ENCODE measurements around the gene ACTG2.
"Not testable (repeated sequence)": the region's sequence is repeated elsewhere in the genome, so short reads cannot be mapped to it uniquely, and the experiment has no call there.

ACTG2 gene

GRCh38 chr2:73892631-73893329 is at the start of gene ACTG2:
Gene ACTG2 (plus strand): TSS chr2:73893008. CDS start chr2:73901312, 8,304 bp downstream.
- DNase-seq = no peak

GRCh38 chr2:73844087-73844486 is 48.7 kb upstream of the ACTG2 start:
- no peak for DNase-seq

GRCh38 chr2:73850009-73850408 is 42.8 kb upstream of the ACTG2 start:
- DNase-seq = no peak

- peak in 1 of 2 experiments; percentile 41 for DNase-seq
These were observed 41.5 kb upstream of the ACTG2 start for GRCh38 chr2:73851274-73851673.

- no peak for DNase-seq
These were observed 40.8 kb upstream of the ACTG2 start for GRCh38 chr2:73852020-73852419.

GRCh38 chr2:73855526-73855925 is 37.3 kb upstream of the ACTG2 start:
- no peak for DNase-seq

GRCh38 chr2:73856214-73856613 is 36.6 kb upstream of the ACTG2 start:
- no peak for DNase-seq

- DNase-seq = no peak
These were observed 32.9 kb upstream of the ACTG2 start for GRCh38 chr2:73859721-73860586.

- DNase-seq = peak; percentile 10 to 25
These were observed 29.8 kb upstream of the ACTG2 start for GRCh38 chr2:73862987-73863386.

GRCh38 chr2:73868204-73868978 is 24.4 kb upstream of the ACTG2 start:
- DNase-seq = no peak

- no peak for DNase-seq
These were observed 22.7 kb upstream of the ACTG2 start for GRCh38 chr2:73870084-73870483.

GRCh38 chr2:73877071-73877802 is 15.6 kb upstream of the ACTG2 start:
- DNase-seq = peak; percentile 16 to 23

GRCh38 chr2:73877984-73878383 is 14.8 kb upstream of the ACTG2 start:
- DNase-seq = not testable (repeated sequence)

GRCh38 chr2:73885406-73885805 is 7.4 kb upstream of the ACTG2 start:
- no peak for DNase-seq

GRCh38 chr2:73886357-73886756 is 6.5 kb upstream of the ACTG2 start:
- DNase-seq = no peak

- DNase-seq = not testable (repeated sequence)
These were observed 5.0 kb upstream of the ACTG2 start for GRCh38 chr2:73887596-73888353.

- no peak for DNase-seq
These were observed 4.4 kb upstream of the ACTG2 start for GRCh38 chr2:73888388-73888787.

GRCh38 chr2:73889206-73889605 is 3.6 kb upstream of the ACTG2 start:
- DNase-seq = no peak

GRCh38 chr2:73890301-73891092 is 2.3 kb upstream of the ACTG2 start:
- no peak for DNase-seq

GRCh38 chr2:73891276-73891901 is 1.4 kb upstream of the ACTG2 start:
- DNase-seq = no peak

All from NCI-H526 (cell line).